HUES6 (cell line): ENCODE results near the gene ABCA9.
"Not testable (repeated sequence)": the region's sequence is repeated elsewhere in the genome, so short reads cannot be mapped to it uniquely, and the experiment has no call there.

Source experiments
- H3K27ac ChIP-seq: 2 replicates; pipeline ENCODE4 v1.7.0; 2013; ENCODE audit warnings: low read depth, mild to moderate bottlenecking, low read length, inconsistent platforms
- H3K27me3 ChIP-seq: 2 replicates; pipeline ENCODE4 v1.6.1; 2013; ENCODE audit warnings: low read length; ENCODE audit not compliant: control insufficient read depth, insufficient read depth
- H3K36me3 ChIP-seq: 2 replicates; pipeline ENCODE4 v1.6.1; 2013; ENCODE audit warnings: low read length; ENCODE audit not compliant: control insufficient read depth, insufficient read depth
- H3K4me1 ChIP-seq: 2 replicates; pipeline ENCODE4 v1.6.1; 2013; ENCODE audit warnings: low read length; ENCODE audit not compliant: control insufficient read depth, insufficient read depth
- H3K4me3 ChIP-seq: 2 replicates; pipeline ENCODE4 v1.5.1; 2013; ENCODE audit warnings: low read depth, low read length
- H3K9ac ChIP-seq: one replicate; pipeline ENCODE4 v1.6.1; 2013; ENCODE audit warnings: mild to moderate bottlenecking, low read length
- H3K9me3 ChIP-seq: 2 replicates; pipeline ENCODE4 v1.6.1; 2013; ENCODE audit warnings: low read depth, low read length; ENCODE audit not compliant: control insufficient read depth, insufficient read depth

Gene ABCA9

DNA sequence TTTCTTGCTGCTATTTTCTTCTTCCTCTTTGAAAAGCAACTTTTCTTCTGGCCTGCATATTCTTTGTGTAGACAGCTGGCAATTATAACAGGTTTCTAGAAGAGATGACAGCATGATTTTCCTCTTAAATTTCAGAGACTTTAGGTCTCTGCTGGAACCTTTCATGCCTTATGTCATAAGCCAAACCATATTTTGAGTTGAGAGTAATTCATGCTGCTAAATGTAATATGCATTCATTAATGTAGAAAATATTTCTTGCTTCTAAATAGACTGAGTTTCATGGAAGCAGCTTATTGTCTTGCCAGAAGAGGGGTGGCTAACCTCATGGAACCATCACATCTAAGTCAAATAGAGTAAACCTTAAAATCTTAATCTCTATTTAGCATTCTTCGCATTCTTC lies 25.9 kb upstream of the ABCA9 start:
- no peaks in the 10 kb centered on the region for H3K4me1 ChIP-seq
- no peak overlapping the region for H3K9ac ChIP-seq
- no peaks in the 10 kb centered on the region for H3K36me3 ChIP-seq
- no peak overlapping the region for H3K4me3 ChIP-seq
- H3K27ac ChIP-seq: no peak overlapping the region
- 0 out of 2 replicates have a peak, but pooled peaks cover 5% of the 10 kb centered on the region for H3K9me3 ChIP-seq
- H3K27me3 ChIP-seq: no peaks in the 10 kb centered on the region

GRCh38 chr17:69084911-69085310 lies 24.2 kb upstream of the ABCA9 start:
- no peak overlapping the region for H3K27ac ChIP-seq
- no peaks in the 10 kb centered on the region for H3K36me3 ChIP-seq
- no peak overlapping the region for H3K9ac ChIP-seq
- H3K9me3 ChIP-seq: 0 out of 2 replicates have a peak, but pooled peaks cover 5% of the 10 kb centered on the region
- no peaks in the 10 kb centered on the region for H3K27me3 ChIP-seq
- H3K4me1 ChIP-seq: no peaks in the 10 kb centered on the region
- H3K4me3 ChIP-seq: no peak overlapping the region

DNA sequence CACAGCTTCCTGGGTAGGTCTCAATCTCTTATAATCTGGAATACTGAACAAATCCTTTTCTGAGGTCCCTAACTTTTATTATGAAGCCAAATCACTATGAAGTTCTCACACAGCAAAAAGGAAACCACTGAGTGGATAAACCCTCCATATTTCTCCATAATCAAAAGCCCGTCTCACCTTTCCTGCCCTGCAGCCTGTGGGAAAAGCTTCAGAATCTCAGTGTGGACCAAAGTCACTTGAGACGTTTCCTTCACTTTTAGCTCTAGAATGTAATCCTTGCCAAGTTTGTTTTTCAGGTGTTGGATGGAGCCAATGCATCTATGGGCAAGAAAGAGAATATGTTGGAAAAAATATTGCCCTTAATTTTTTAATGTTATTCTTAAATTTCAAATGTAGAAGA lies 22.0 kb upstream of the ABCA9 start:
- Histone ChIP-seq H3K36me3 (no peaks in the 10 kb centered on the region), H3K27me3 (no peaks in the 10 kb centered on the region), H3K9ac (no peak overlapping the region)

DNA sequence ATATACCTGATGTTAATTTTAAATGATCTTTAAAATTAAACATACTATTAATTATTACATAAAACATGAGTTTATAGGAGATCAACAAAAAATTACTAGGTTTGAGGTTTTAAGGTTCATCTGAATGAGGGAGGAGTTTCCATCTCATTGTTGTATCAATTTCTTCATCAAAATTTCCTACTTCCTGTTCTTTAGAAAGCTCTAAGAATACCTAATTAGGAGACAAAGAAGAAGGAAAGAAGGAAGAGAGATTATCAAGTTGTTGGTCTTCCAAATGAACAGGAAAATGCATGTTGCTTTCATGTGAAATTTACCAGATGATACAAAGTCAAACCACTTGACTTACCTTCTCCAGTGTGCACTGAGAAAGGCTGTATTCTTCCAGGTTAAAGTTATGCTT lies 18.1 kb upstream of the ABCA9 start:
- H3K4me3 ChIP-seq: no peak overlapping the region
- H3K36me3 ChIP-seq: no peaks in the 10 kb centered on the region

More for the DNA sequence above, 22.0 kb upstream of the ABCA9 start:
- H3K4me1 ChIP-seq: no peaks in the 10 kb centered on the region
- no peak overlapping the region for H3K27ac ChIP-seq
- H3K4me3 ChIP-seq: no peak overlapping the region
- 0 out of 2 replicates have a peak, but pooled peaks cover 5% of the 10 kb centered on the region for H3K9me3 ChIP-seq

GRCh38 chr17:69075823-69076222 lies 15.1 kb upstream of the ABCA9 start:
- Histone ChIP-seq H3K4me1 (0 out of 2 replicates have a peak, but pooled peaks cover under 1% of the 10 kb centered on the region), H3K27ac (no peak overlapping the region), H3K36me3 (no peaks in the 10 kb centered on the region), H3K9ac (no peak overlapping the region), H3K4me3 (no peak overlapping the region), H3K9me3 (no peaks in the 10 kb centered on the region), H3K27me3 (no peaks in the 10 kb centered on the region)

More for the DNA sequence above, 18.1 kb upstream of the ABCA9 start:
- 0 out of 2 replicates have a peak, but pooled peaks cover 5% of the 10 kb centered on the region for H3K9me3 ChIP-seq
- no peak overlapping the region for H3K27ac ChIP-seq
- H3K9ac ChIP-seq: no peak overlapping the region
- no peaks in the 10 kb centered on the region for H3K4me1 ChIP-seq
- H3K27me3 ChIP-seq: no peaks in the 10 kb centered on the region

- not testable (repeated sequence) for H3K27ac ChIP-seq, H3K27me3 ChIP-seq, H3K4me3 ChIP-seq, H3K36me3 ChIP-seq, H3K9ac ChIP-seq, H3K9me3 ChIP-seq
- H3K4me1 ChIP-seq: peaks cover 12% of the 10 kb centered on the region
These were observed 12.7 kb upstream of the ABCA9 start for GRCh38 chr17:69073392-69073791.

- not testable (repeated sequence) for H3K36me3 ChIP-seq, H3K9ac ChIP-seq, H3K4me3 ChIP-seq, H3K27me3 ChIP-seq, H3K27ac ChIP-seq, H3K9me3 ChIP-seq
- peaks cover 12% of the 10 kb centered on the region for H3K4me1 ChIP-seq
These were observed 12.1 kb upstream of the ABCA9 start for GRCh38 chr17:69072803-69073256.

DNA sequence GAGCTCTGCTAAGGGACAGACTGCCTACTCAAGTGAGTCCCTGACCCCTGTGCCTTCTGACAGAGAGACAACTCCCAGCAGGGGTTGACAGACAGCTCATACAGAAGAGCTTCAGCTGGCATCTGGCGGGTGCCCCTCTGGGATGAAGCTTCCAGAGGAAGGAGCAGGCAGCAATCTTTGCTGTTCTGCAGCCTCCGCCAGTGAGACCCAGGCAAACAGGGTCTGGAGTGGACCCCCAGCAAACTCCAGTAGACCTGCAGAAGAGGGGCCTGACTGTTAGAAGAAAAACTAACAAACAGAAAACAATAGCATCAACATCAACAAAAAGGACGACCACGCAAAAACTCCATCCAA lies 10.5 kb upstream of the ABCA9 start:
- H3K9me3 ChIP-seq, H3K4me3 ChIP-seq, H3K36me3 ChIP-seq, H3K27me3 ChIP-seq, H3K9ac ChIP-seq, H3K27ac ChIP-seq: not testable (repeated sequence)
- H3K4me1 ChIP-seq: peaks cover 12% of the 10 kb centered on the region

DNA sequence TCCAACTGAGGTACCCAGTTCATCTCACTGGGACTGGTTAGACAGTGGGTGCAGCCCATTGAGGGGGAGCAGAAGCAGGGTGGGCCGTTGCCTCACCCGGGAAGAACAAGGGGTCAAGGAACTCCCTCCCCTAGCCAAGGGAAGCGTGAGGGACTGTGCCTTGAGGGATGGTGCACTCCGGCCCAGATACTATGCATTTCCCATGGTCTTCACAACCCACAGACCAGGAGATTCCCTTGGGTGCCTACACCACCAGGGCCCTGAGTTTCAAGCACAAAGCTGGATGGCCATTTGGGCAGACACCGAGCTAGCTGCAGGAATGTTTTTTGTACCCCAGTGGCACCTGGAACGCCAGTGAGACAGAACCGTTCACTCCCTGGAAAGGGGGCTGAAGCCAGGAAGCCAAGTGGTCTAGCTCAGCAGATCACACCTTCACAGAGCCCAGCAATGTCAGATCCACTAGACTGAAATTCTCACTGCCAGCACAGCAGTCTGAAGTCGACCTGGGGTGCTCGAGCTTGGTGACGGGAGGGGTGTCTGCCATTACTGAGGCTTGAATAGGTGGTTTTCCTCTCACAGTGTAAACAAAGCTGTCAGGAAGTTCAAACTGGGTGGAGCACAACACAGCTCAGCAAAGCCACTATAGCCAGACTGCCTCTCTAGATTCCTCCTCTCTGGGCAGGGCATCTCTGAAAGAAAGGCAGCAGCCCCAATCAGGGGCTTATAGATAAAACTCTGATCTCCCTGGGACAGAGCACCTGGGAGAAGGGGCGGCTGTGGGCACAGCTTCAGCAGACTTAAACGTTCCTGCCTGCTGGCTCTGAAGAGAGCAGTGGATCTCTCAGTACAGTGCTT lies 9.9 kb upstream of the ABCA9 start:
- peaks cover 12% of the 10 kb centered on the region for H3K4me1 ChIP-seq
- not testable (repeated sequence) for H3K9me3 ChIP-seq, H3K9ac ChIP-seq, H3K4me3 ChIP-seq, H3K27me3 ChIP-seq, H3K36me3 ChIP-seq, H3K27ac ChIP-seq

GRCh38 chr17:69069226-69069750 lies 8.6 kb upstream of the ABCA9 start:
- Histone ChIP-seq H3K4me3 (no peak overlapping the region), H3K9me3 (no peaks in the 10 kb centered on the region), H3K9ac (no peak overlapping the region), H3K27ac (no peak overlapping the region), H3K4me1 (peaks cover 12% of the 10 kb centered on the region), H3K36me3 (no peaks in the 10 kb centered on the region), H3K27me3 (no peaks in the 10 kb centered on the region)

DNA sequence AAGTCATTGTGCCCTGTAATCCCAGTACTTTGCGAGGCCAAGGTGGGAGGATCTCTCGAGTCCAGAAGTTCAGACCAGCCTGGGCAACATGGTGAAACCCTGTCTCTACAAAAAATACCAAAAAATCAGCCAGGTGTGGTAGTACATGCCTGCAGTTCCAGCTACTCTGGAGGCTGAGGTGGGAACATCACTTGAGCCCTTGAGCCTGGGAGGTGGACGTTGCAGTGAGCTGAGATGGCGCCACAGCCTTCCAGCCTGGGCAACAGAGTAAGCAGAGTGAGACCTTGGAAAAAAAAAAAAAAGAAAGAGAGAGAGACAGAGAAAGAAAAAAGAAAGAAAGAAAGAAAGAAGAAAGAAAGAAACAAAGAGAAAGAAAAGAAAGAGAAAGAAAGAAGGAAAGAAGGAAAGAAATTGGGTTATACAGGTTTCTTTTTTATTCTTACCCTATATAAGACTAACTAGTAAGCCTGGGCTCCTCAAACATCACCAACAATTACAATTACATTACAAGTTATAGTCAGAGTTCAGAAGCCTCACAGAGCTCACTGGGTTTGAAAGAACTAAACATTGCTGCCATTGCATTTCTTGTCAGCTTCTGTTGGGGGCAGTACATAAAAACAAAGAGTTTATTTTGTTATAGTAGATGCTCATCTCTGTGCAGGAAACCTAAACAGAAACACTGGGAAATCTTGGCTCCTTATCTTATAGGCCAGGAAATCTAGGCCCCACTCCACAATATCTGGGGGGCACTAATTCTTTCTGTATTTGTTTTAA lies 6.7 kb upstream of the ABCA9 start:
- H3K27ac ChIP-seq: no peak overlapping the region
- no peak overlapping the region for H3K9ac ChIP-seq
- no peaks in the 10 kb centered on the region for H3K36me3 ChIP-seq
- no peak overlapping the region for H3K4me3 ChIP-seq
- H3K4me1 ChIP-seq: peaks cover 12% of the 10 kb centered on the region
- H3K9me3 ChIP-seq: no peaks in the 10 kb centered on the region
- no peaks in the 10 kb centered on the region for H3K27me3 ChIP-seq
